ENCODE results near the gene ZNF35.

Gene ZNF35

GRCh38 chr3:44642337-44642736 is 6.2 kb upstream of the ZNF35 start:
- H3K4me3 ChIP-seq (ENCODE audit: low read depth, low read length): no peak overlapping the region
- TF ChIP-seq, protein P1, sequence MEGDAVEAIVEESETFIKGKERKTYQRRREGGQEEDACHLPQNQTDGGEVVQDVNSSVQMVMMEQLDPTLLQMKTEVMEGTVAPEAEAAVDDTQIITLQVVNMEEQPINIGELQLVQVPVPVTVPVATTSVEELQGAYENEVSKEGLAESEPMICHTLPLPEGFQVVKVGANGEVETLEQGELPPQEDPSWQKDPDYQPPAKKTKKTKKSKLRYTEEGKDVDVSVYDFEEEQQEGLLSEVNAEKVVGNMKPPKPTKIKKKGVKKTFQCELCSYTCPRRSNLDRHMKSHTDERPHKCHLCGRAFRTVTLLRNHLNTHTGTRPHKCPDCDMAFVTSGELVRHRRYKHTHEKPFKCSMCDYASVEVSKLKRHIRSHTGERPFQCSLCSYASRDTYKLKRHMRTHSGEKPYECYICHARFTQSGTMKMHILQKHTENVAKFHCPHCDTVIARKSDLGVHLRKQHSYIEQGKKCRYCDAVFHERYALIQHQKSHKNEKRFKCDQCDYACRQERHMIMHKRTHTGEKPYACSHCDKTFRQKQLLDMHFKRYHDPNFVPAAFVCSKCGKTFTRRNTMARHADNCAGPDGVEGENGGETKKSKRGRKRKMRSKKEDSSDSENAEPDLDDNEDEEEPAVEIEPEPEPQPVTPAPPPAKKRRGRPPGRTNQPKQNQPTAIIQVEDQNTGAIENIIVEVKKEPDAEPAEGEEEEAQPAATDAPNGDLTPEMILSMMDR (IDR thresholded peaks at IDR 0.05; ENCODE audit: borderline replicate concordance, insufficient read depth, low read depth, low read length): no peak

GRCh38 chr3:44643024-44643423 is 5.5 kb upstream of the ZNF35 start:
- TF ChIP-seq, protein P1 (IDR thresholded peaks at IDR 0.05; ENCODE audit: borderline replicate concordance, insufficient read depth, low read depth, low read length): no peak

GRCh38 chr3:44647771-44648170 is 761 bp upstream of the ZNF35 start:
- peak overlapping the region; percentile 96 for H3K4me3 ChIP-seq (ENCODE audit: low read depth, low read length)
- TF ChIP-seq, protein P1 (IDR thresholded peaks at IDR 0.05; ENCODE audit: borderline replicate concordance, insufficient read depth, low read depth, low read length): no peak

More at GRCh38 chr3:44643024-44643423, 5.5 kb upstream of the ZNF35 start:
- H3K4me3 ChIP-seq (ENCODE audit: low read depth, low read length): no peak overlapping the region

GRCh38 chr3:44649709-44650108 is 1.2 kb downstream of the ZNF35 start:
- TF ChIP-seq, protein P1 (IDR thresholded peaks at IDR 0.05; ENCODE audit: borderline replicate concordance, insufficient read depth, low read depth, low read length): no peak
- H3K4me3 ChIP-seq (ENCODE audit: low read depth, low read length): no peak overlapping the region

DNA sequence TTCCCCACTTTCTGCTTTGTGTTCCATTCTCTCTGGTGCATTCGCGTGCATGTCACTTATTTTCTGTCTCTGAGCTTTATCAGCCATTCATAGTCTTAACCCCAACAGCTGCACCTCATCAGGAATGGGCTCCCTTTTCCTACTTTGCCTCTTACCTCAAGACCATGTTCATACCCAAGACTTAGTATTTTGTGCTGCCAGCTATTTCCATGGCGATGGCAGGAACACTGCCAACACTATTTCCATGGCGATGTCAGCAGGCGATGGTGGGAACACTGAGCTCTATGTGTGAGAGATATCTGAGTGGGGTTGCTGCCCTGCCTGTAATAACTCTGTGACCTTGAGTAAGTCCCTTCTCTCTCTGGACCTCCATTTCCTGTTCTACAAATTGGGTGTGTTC is 5.5 kb downstream of the ZNF35 start:
- TF ChIP-seq, protein P1 (IDR thresholded peaks at IDR 0.05; ENCODE audit: borderline replicate concordance, insufficient read depth, low read depth, low read length): no peak
- H3K4me3 ChIP-seq (ENCODE audit: low read depth, low read length): no peak overlapping the region

DNA sequence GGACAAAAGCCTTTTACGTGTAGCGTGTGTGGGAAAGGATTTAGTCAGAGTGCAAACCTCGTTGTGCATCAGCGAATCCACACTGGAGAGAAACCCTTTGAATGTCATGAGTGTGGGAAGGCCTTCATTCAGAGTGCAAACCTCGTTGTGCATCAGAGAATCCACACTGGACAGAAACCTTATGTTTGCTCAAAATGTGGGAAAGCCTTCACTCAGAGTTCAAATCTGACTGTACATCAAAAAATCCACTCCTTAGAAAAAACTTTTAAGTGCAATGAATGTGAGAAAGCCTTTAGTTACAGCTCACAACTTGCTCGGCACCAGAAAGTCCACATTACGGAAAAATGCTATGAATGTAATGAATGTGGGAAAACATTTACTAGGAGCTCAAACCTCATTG is 10.5 kb downstream of the ZNF35 start:
- TF ChIP-seq, protein P1 (IDR thresholded peaks at IDR 0.05; ENCODE audit: borderline replicate concordance, insufficient read depth, low read depth, low read length): no peak
- H3K4me3 ChIP-seq (ENCODE audit: low read depth, low read length): no peak overlapping the region

GRCh38 chr3:44659434-44659833 is 10.9 kb downstream of the ZNF35 start:
- H3K4me3 ChIP-seq (ENCODE audit: low read depth, low read length): no peak overlapping the region
- TF ChIP-seq, protein P1 (IDR thresholded peaks at IDR 0.05; ENCODE audit: borderline replicate concordance, insufficient read depth, low read depth, low read length): no peak

All from GM12875 (cell line).